Measurements from ENCODE around the gene MYO1G. TPM values are rescaled to one million over a fixed set of nuclear protein-coding genes. Genes with fewer than 3 reads are reported as not detected.
A peak's percentile ranks its signal among the peaks of the same experiment; 100 is the strongest.

Gene MYO1G
- total and polyA plus RNA-seq, 9 of the 15 experiments (the other 6 are each of a cell fraction or from before 2014, with no cell fraction given), result 0.03 to 0.62 (median 0.13) TPM; not detected in 1

- TF ChIP-seq, protein P1, sequence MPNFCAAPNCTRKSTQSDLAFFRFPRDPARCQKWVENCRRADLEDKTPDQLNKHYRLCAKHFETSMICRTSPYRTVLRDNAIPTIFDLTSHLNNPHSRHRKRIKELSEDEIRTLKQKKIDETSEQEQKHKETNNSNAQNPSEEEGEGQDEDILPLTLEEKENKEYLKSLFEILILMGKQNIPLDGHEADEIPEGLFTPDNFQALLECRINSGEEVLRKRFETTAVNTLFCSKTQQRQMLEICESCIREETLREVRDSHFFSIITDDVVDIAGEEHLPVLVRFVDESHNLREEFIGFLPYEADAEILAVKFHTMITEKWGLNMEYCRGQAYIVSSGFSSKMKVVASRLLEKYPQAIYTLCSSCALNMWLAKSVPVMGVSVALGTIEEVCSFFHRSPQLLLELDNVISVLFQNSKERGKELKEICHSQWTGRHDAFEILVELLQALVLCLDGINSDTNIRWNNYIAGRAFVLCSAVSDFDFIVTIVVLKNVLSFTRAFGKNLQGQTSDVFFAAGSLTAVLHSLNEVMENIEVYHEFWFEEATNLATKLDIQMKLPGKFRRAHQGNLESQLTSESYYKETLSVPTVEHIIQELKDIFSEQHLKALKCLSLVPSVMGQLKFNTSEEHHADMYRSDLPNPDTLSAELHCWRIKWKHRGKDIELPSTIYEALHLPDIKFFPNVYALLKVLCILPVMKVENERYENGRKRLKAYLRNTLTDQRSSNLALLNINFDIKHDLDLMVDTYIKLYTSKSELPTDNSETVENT (CRISPR knock-in tag; IDR thresholded peaks at IDR 0.05), result peak; percentile 88
- TF ChIP-seq SREBF2 (CRISPR knock-in tag; IDR thresholded peaks at IDR 0.05) (no peak), OTX1 (CRISPR knock-in tag; IDR thresholded peaks at IDR 0.05) (peak; percentile 42; the same call in 1 of the 2 replicates), CGGBP1 (CRISPR knock-in tag; IDR thresholded peaks at IDR 0.05) (no peak), CTBP1 (IDR thresholded peaks at IDR 0.05; ENCODE audit: borderline replicate concordance) (peak; percentile 80), MLLT1 (IDR thresholded peaks at IDR 0.05) (peak; percentile 20 to 46; a peak in 1 of 4 replicates), SPI1 (IDR thresholded peaks at IDR 0.05; ENCODE audit: borderline replicate concordance, low read depth, low read length) (0 out of 2 replicates have a peak, but pooled peaks have one; percentile 24), KAT8 (IDR thresholded peaks at IDR 0.05; ENCODE audit: low read depth) (no peak), RBM39 (optimal IDR thresholded peaks at IDR 0.05; ENCODE audit: low read depth, low read length) (peak; percentile 88), TFAP4 (CRISPR knock-in tag; IDR thresholded peaks at IDR 0.05; ENCODE audit: borderline replicate concordance) (peak; percentile 64), ZNF212 (CRISPR knock-in tag; IDR thresholded peaks at IDR 0.05) (0 out of 2 replicates have a peak, but pooled peaks have one; percentile 16), KAT2B (IDR thresholded peaks at IDR 0.05; ENCODE audit: low read depth, low read length) (peak; percentile 16), ETV6 (IDR thresholded peaks at IDR 0.05; ENCODE audit: borderline replicate concordance in 1 of 2, low read depth in 2 of 2, low read length in 1 of 2) (no peak; a peak in 1 of 4 replicates), ETV6 (CRISPR knock-in tag; IDR thresholded peaks at IDR 0.05; ENCODE audit: borderline replicate concordance) (no peak), TBL1XR1 (IDR thresholded peaks at IDR 0.05; ENCODE audit: low read length in 2 of 2) (peak; percentile 41 to 48; a peak in 1 of 4 replicates), CAMTA2 (CRISPR knock-in tag; conservative IDR thresholded peaks at IDR 0.05) (no peak), ZNF561 (CRISPR knock-in tag; conservative IDR thresholded peaks at IDR 0.05) (no peak), JUNB (CRISPR knock-in tag; conservative IDR thresholded peaks at IDR 0.05) (peak; percentile 94), HEY1 (CRISPR knock-in tag; IDR thresholded peaks at IDR 0.05; ENCODE audit: borderline replicate concordance) (no peak), HNRNPK (IDR thresholded peaks at IDR 0.05; ENCODE audit: low read depth, low read length, poor library complexity, severe bottlenecking) (no peak), ATF1 (CRISPR knock-in tag; IDR thresholded peaks at IDR 0.05) (peak; percentile 88), ATF1 (tag; IDR thresholded peaks at IDR 0.05) (peak; percentile 100), SIN3A (IDR thresholded peaks at IDR 0.05; ENCODE audit: borderline replicate concordance in 2 of 2, control insufficient read depth in 1 of 2, low read depth in 2 of 2, low read length in 2 of 2) (peak; percentile 21 to 68; a peak in 2 of 4 replicates)
Measured at GRCh38 chr7:44986218-44987053, 7.6 kb upstream of the MYO1G start (continued).
